NT2/D1 (cell line): ENCODE measurements around the gene FOXP1.

ENCODE experiments used
- DNase-seq: peaks from one replicate; pipeline ENCODE4 v3.0.0-alpha.2; 2011; ENCODE audit warnings: low read depth, low spot score
- H3K27me3 ChIP-seq: 2 replicates; pipeline ENCODE4 v1.6.0; 2011; ENCODE audit warnings: mild to moderate bottlenecking; ENCODE audit not compliant: insufficient read length, insufficient read depth
- H3K36me3 ChIP-seq: 2 replicates; pipeline ENCODE4 v1.6.1; 2011; ENCODE audit warnings: mild to moderate bottlenecking, low read length, mixed read lengths; ENCODE audit not compliant: insufficient read depth, insufficient read length
- H3K4me1 ChIP-seq: 2 replicates; pipeline ENCODE4 v1.5.1; 2011; ENCODE audit not compliant: insufficient read depth, insufficient read length
- H3K4me3 ChIP-seq: 2 replicates; pipeline ENCODE4 v1.5.1; 2011; ENCODE audit warnings: low read depth; ENCODE audit not compliant: insufficient read length
- H3K9ac ChIP-seq: 2 replicates; pipeline ENCODE4 v1.6.0; 2011; ENCODE audit warnings: low read depth; ENCODE audit not compliant: insufficient read length
- H3K9me3 ChIP-seq: 2 replicates; pipeline ENCODE4 v1.5.1; 2011; ENCODE audit warnings: mild to moderate bottlenecking, low read length; ENCODE audit not compliant: insufficient read depth
- SUZ12 ChIP-seq: IDR thresholded peaks from 2 replicates; pipeline ENCODE4 v1.6.1; 2011; ENCODE audit not compliant: insufficient read length, insufficient read depth; ENCODE audit errors: extremely low read depth
- YY1 ChIP-seq: IDR thresholded peaks from 2 replicates; pipeline ENCODE4 v1.6.1; 2011; ENCODE audit not compliant: insufficient read length, insufficient read depth
- ZNF274 ChIP-seq: IDR thresholded peaks from 2 replicates; pipeline ENCODE4 v1.6.1; 2011; ENCODE audit warnings: mild to moderate bottlenecking, low read depth, low read length

FOXP1 gene

GRCh38 chr3:71524672-71525071, 58.9 kb downstream of the FOXP1 start:
- Histone ChIP-seq H3K4me3 (no peak overlapping the region), H3K27me3 (no peaks in the 10 kb centered on the region), H3K36me3 (no peaks in the 10 kb centered on the region), H3K4me1 (no peaks in the 10 kb centered on the region), H3K9ac (no peak overlapping the region), H3K9me3 (no peaks in the 10 kb centered on the region)
- TF ChIP-seq YY1 (no peak), SUZ12 (no peak), ZNF274 (no peak)
- no peak for DNase-seq

GRCh38 chr3:71523628-71524027, 59.9 kb downstream of the FOXP1 start:
- Histone ChIP-seq H3K9me3 (no peaks in the 10 kb centered on the region), H3K4me3 (no peak overlapping the region), H3K27me3 (no peaks in the 10 kb centered on the region), H3K36me3 (no peaks in the 10 kb centered on the region), H3K4me1 (no peaks in the 10 kb centered on the region), H3K9ac (no peak overlapping the region)
- TF ChIP-seq SUZ12 = no peak
- no peak for TF ChIP-seq ZNF274
- TF ChIP-seq YY1 = no peak
- no peak for DNase-seq

- TF ChIP-seq ZNF274 = no peak
- no peak for TF ChIP-seq SUZ12
- no peak for TF ChIP-seq YY1
- Histone ChIP-seq H3K4me3 (no peak overlapping the region), H3K36me3 (no peaks in the 10 kb centered on the region), H3K9me3 (no peaks in the 10 kb centered on the region), H3K4me1 (no peaks in the 10 kb centered on the region), H3K9ac (no peak overlapping the region), H3K27me3 (no peaks in the 10 kb centered on the region)
- DNase-seq = no peak
Observed at GRCh38 chr3:71521940-71522876, 61.3 kb downstream of the FOXP1 start.

- no peak overlapping the region for H3K9ac ChIP-seq
- H3K4me1 ChIP-seq = no peaks in the 10 kb centered on the region
- H3K9me3 ChIP-seq = no peaks in the 10 kb centered on the region
- H3K36me3 ChIP-seq = no peaks in the 10 kb centered on the region
- H3K4me3 ChIP-seq = no peak overlapping the region
- no peak for DNase-seq
- H3K27me3 ChIP-seq = no peaks in the 10 kb centered on the region
- no peak for TF ChIP-seq SUZ12
- TF ChIP-seq YY1 = no peak
- no peak for TF ChIP-seq ZNF274
Observed at GRCh38 chr3:71521021-71521352, 62.5 kb downstream of the FOXP1 start.

GRCh38 chr3:71520161-71521020, 63.1 kb downstream of the FOXP1 start:
- Histone ChIP-seq H3K4me3 (no peak overlapping the region), H3K36me3 (no peaks in the 10 kb centered on the region), H3K9ac (no peak overlapping the region), H3K27me3 (no peaks in the 10 kb centered on the region), H3K4me1 (no peaks in the 10 kb centered on the region), H3K9me3 (no peaks in the 10 kb centered on the region)
- no peak for DNase-seq
- no peak for TF ChIP-seq YY1
- no peak for TF ChIP-seq ZNF274
- no peak for TF ChIP-seq SUZ12

- no peaks in the 10 kb centered on the region for H3K27me3 ChIP-seq
- no peaks in the 10 kb centered on the region for H3K4me1 ChIP-seq
- H3K9ac ChIP-seq = no peak overlapping the region
- H3K9me3 ChIP-seq = no peaks in the 10 kb centered on the region; the same call in 1 of the 2 replicates
- H3K4me3 ChIP-seq = no peak overlapping the region
- TF ChIP-seq ZNF274 (no peak), SUZ12 (no peak), YY1 (no peak)
- no peak for DNase-seq
- H3K36me3 ChIP-seq = no peaks in the 10 kb centered on the region
Observed at GRCh38 chr3:71518089-71518488, 65.4 kb downstream of the FOXP1 start.
